ENCODE results near the gene PCID2. TPM values are rescaled to one million over a fixed set of nuclear protein-coding genes. Genes with fewer than 3 reads are reported as not detected.
A peak's percentile ranks its signal among the peaks of the same experiment; 100 is the strongest.
"Not testable (repeated sequence)": the region's sequence is repeated elsewhere in the genome, so short reads cannot be mapped to it uniquely, and the experiment has no call there.

PCID2 gene
- 46.8 TPM for total RNA-seq
- 10 to 100 TPM; 68.5 to 95.4 (median 83.9) TPM for polyA plus RNA-seq

GRCh38 chr13:113208421-113209335 is at the start of gene PCID2:
Gene PCID2 (minus strand): TSS chr13:113208669. CDS start chr13:113208634, 35 bp downstream.
- Histone ChIP-seq H3K4me1 (ENCODE audit: control insufficient read depth, insufficient read depth, low read length, poor library complexity, severe bottlenecking) (peaks cover 71% of the 10 kb centered on the region), H3K27ac (ENCODE audit: insufficient read depth, low read length, poor library complexity, severe bottlenecking) (peak within 1 kb of the TSS; percentile 96), H3K9me3 (ENCODE audit: control insufficient read depth in 2 of 2, low read length in 2 of 2) (no peaks in the 10 kb centered on the region), H3K27me3 (ENCODE audit: control insufficient read depth, insufficient read depth, low read length) (no peaks in the 10 kb centered on the region), H3K4me3 (ENCODE audit: low read depth, low read length) (peak within 1 kb of the TSS; percentile 91), H3K36me3 (ENCODE audit: control insufficient read depth, insufficient read depth, low read length) (peaks cover 14% of the 10 kb centered on the region)
- H3K27me3 Mint-ChIP-seq, result no peaks in the 10 kb centered on the region
- H3K4me3 Mint-ChIP-seq, result peak within 1 kb of the TSS; percentile 86 to 97 (median 92)
- DNase-seq (peak; percentile 87 to 95 (median 92)), ATAC-seq (ENCODE audit: low read depth in 2 of 2) (peak; percentile 76 to 81)
- H3K4me1 Mint-ChIP-seq, result peaks cover 39 to 65% (median 47%) of the 10 kb centered on the region in 4 donors
- H3K27ac Mint-ChIP-seq, result peak within 1 kb of the TSS; percentile 87 to 95 (median 94)
- H3K36me3 Mint-ChIP-seq, result peaks cover 23% of the 10 kb centered on the region
- H3K9me3 Mint-ChIP-seq, result no peaks in the 10 kb centered on the region

GRCh38 chr13:113257908-113258307 is 49.4 kb upstream of the PCID2 start:
- peaks cover 46% of the 10 kb centered on the region for H3K36me3 Mint-ChIP-seq

GRCh38 chr13:113252516-113253095 is 44.1 kb upstream of the PCID2 start:
- Histone ChIP-seq H3K36me3 (ENCODE audit: control insufficient read depth, insufficient read depth, low read length) (peaks cover 94% of the 10 kb centered on the region), H3K27ac (ENCODE audit: insufficient read depth, low read length, poor library complexity, severe bottlenecking) (no peak overlapping the region), H3K27me3 (ENCODE audit: control insufficient read depth, insufficient read depth, low read length) (no peaks in the 10 kb centered on the region), H3K4me3 (ENCODE audit: low read depth, low read length) (no peak overlapping the region), H3K9me3 (ENCODE audit: control insufficient read depth in 2 of 2, low read length in 2 of 2) (no peaks in the 10 kb centered on the region), H3K4me1 (ENCODE audit: control insufficient read depth, insufficient read depth, low read length, poor library complexity, severe bottlenecking) (no peaks in the 10 kb centered on the region)
- no peak for ATAC-seq (ENCODE audit: low read depth in 2 of 2)
- Mint-ChIP-seq H3K4me3 (no peak overlapping the region), H3K27ac (no peak overlapping the region), H3K4me1 (peaks cover 0 to 4% (median 0%) of the 10 kb centered on the region in 4 donors), H3K36me3 (peaks cover 62% of the 10 kb centered on the region), H3K27me3 (no peaks in the 10 kb centered on the region), H3K9me3 (no peaks in the 10 kb centered on the region)
- no peak for DNase-seq

More at GRCh38 chr13:113257908-113258307, 49.4 kb upstream of the PCID2 start:
- not testable (repeated sequence) for H3K27ac Mint-ChIP-seq; H3K4me3 ChIP-seq (ENCODE audit: low read depth, low read length); H3K9me3 ChIP-seq (ENCODE audit: control insufficient read depth in 2 of 2, low read length in 2 of 2); H3K27me3 ChIP-seq (ENCODE audit: control insufficient read depth, insufficient read depth, low read length); H3K4me1 Mint-ChIP-seq; ATAC-seq (ENCODE audit: low read depth in 2 of 2); H3K27me3 Mint-ChIP-seq; H3K4me3 Mint-ChIP-seq; H3K27ac ChIP-seq (ENCODE audit: insufficient read depth, low read length, poor library complexity, severe bottlenecking); DNase-seq; H3K9me3 Mint-ChIP-seq; H3K4me1 ChIP-seq (ENCODE audit: control insufficient read depth, insufficient read depth, low read length, poor library complexity, severe bottlenecking)
- H3K36me3 ChIP-seq (ENCODE audit: control insufficient read depth, insufficient read depth, low read length), result peaks cover 81% of the 10 kb centered on the region

GRCh38 chr13:113245849-113246796 is 37.7 kb upstream of the PCID2 start:
- ATAC-seq (ENCODE audit: low read depth in 2 of 2) (no peak), DNase-seq (no peak)
- Histone ChIP-seq H3K4me3 (ENCODE audit: low read depth, low read length) (no peak overlapping the region), H3K27ac (ENCODE audit: insufficient read depth, low read length, poor library complexity, severe bottlenecking) (no peak overlapping the region), H3K27me3 (ENCODE audit: control insufficient read depth, insufficient read depth, low read length) (no peaks in the 10 kb centered on the region), H3K4me1 (ENCODE audit: control insufficient read depth, insufficient read depth, low read length, poor library complexity, severe bottlenecking) (no peaks in the 10 kb centered on the region), H3K9me3 (ENCODE audit: control insufficient read depth in 2 of 2, low read length in 2 of 2) (no peaks in the 10 kb centered on the region), H3K36me3 (ENCODE audit: control insufficient read depth, insufficient read depth, low read length) (peaks cover 94% of the 10 kb centered on the region)
- H3K4me1 Mint-ChIP-seq, result peaks cover 0 to 3% (median 0%) of the 10 kb centered on the region in 4 donors
- H3K9me3 Mint-ChIP-seq, result no peaks in the 10 kb centered on the region
- no peak overlapping the region for H3K4me3 Mint-ChIP-seq
- H3K27ac Mint-ChIP-seq, result no peak overlapping the region
- no peaks in the 10 kb centered on the region for H3K27me3 Mint-ChIP-seq
- H3K36me3 Mint-ChIP-seq, result peaks cover 63% of the 10 kb centered on the region

GRCh38 chr13:113243847-113244246 is 35.4 kb upstream of the PCID2 start:
- Histone ChIP-seq H3K4me3 (ENCODE audit: low read depth, low read length) (no peak overlapping the region), H3K9me3 (ENCODE audit: control insufficient read depth in 2 of 2, low read length in 2 of 2) (no peaks in the 10 kb centered on the region), H3K27me3 (ENCODE audit: control insufficient read depth, insufficient read depth, low read length) (no peaks in the 10 kb centered on the region), H3K4me1 (ENCODE audit: control insufficient read depth, insufficient read depth, low read length, poor library complexity, severe bottlenecking) (no peaks in the 10 kb centered on the region), H3K36me3 (ENCODE audit: control insufficient read depth, insufficient read depth, low read length) (peaks cover 94% of the 10 kb centered on the region), H3K27ac (ENCODE audit: insufficient read depth, low read length, poor library complexity, severe bottlenecking) (no peak overlapping the region)
- H3K9me3 Mint-ChIP-seq, result no peaks in the 10 kb centered on the region
- no peak overlapping the region for H3K27ac Mint-ChIP-seq
- no peak for ATAC-seq (ENCODE audit: low read depth in 2 of 2)
- no peaks in the 10 kb centered on the region for H3K27me3 Mint-ChIP-seq
- peaks cover 68% of the 10 kb centered on the region for H3K36me3 Mint-ChIP-seq
- DNase-seq, result no peak
- no peak overlapping the region for H3K4me3 Mint-ChIP-seq
- H3K4me1 Mint-ChIP-seq, result no peaks in the 10 kb centered on the region

GRCh38 chr13:113241623-113242022 is 33.2 kb upstream of the PCID2 start:
- H3K36me3 ChIP-seq (ENCODE audit: control insufficient read depth, insufficient read depth, low read length), result peaks cover 91% of the 10 kb centered on the region
- H3K36me3 Mint-ChIP-seq, result peaks cover 61% of the 10 kb centered on the region
- H3K4me1 Mint-ChIP-seq, result not testable (repeated sequence)

GRCh38 chr13:113239986-113240385 is 31.5 kb upstream of the PCID2 start:
- H3K27me3 ChIP-seq (ENCODE audit: control insufficient read depth, insufficient read depth, low read length), result no peaks in the 10 kb centered on the region
- H3K27ac ChIP-seq (ENCODE audit: insufficient read depth, low read length, poor library complexity, severe bottlenecking), result no peak overlapping the region
- no peak overlapping the region for H3K4me3 ChIP-seq (ENCODE audit: low read depth, low read length)
- Mint-ChIP-seq H3K4me3 (no peak overlapping the region), H3K9me3 (no peaks in the 10 kb centered on the region), H3K36me3 (peaks cover 57% of the 10 kb centered on the region), H3K4me1 (peaks cover 0 to 4% (median 1%) of the 10 kb centered on the region in 4 donors), H3K27me3 (no peaks in the 10 kb centered on the region), H3K27ac (no peak overlapping the region)
- no peaks in the 10 kb centered on the region for H3K9me3 ChIP-seq (ENCODE audit: control insufficient read depth in 2 of 2, low read length in 2 of 2)
- no peak for DNase-seq
- no peak for ATAC-seq (ENCODE audit: low read depth in 2 of 2)
- no peaks in the 10 kb centered on the region for H3K4me1 ChIP-seq (ENCODE audit: control insufficient read depth, insufficient read depth, low read length, poor library complexity, severe bottlenecking)
- H3K36me3 ChIP-seq (ENCODE audit: control insufficient read depth, insufficient read depth, low read length), result peaks cover 88% of the 10 kb centered on the region

More at GRCh38 chr13:113241623-113242022, 33.2 kb upstream of the PCID2 start:
- ATAC-seq (ENCODE audit: low read depth in 2 of 2); H3K9me3 Mint-ChIP-seq; DNase-seq; H3K27ac Mint-ChIP-seq; H3K27me3 ChIP-seq (ENCODE audit: control insufficient read depth, insufficient read depth, low read length); H3K9me3 ChIP-seq (ENCODE audit: control insufficient read depth in 2 of 2, low read length in 2 of 2); H3K4me3 ChIP-seq (ENCODE audit: low read depth, low read length); H3K4me3 Mint-ChIP-seq; H3K4me1 ChIP-seq (ENCODE audit: control insufficient read depth, insufficient read depth, low read length, poor library complexity, severe bottlenecking); H3K27ac ChIP-seq (ENCODE audit: insufficient read depth, low read length, poor library complexity, severe bottlenecking); H3K27me3 Mint-ChIP-seq: not testable (repeated sequence)
